Heart left ventricle (tissue), 16 donors: ENCODE measurements around the gene ADGRB2. TPM values are rescaled to one million over a fixed set of nuclear protein-coding genes. Genes with fewer than 3 reads are reported as not detected.

Source experiments
- ATAC-seq, 4 donors: fragments of 200-7000 bp; cut with Tn5 transposase; one replicate each; pipeline ENCODE4 v1.9.1; 2020 to 2022; ENCODE audit warnings: moderate library complexity in 4 of 4, mild to moderate bottlenecking in 3 of 4, moderate number of reproducible peaks in 1 of 4
- DNase-seq, 5 donors: peaks; one replicate each; pipeline ENCODE4 v3.0.0-alpha.2; 2020
- H3K27ac ChIP-seq, 12 donors: fragments of 200-600 bp; sonication (generic) in 4 of 12; one replicate each; pipeline versions ENCODE4 v1.5.0 to v1.8.0; 2016 to 2022; ENCODE audit warnings: mild to moderate bottlenecking in 2 of 12
- H3K27me3 ChIP-seq, 9 donors: fragments of 200-600 bp; sonication (generic) in 2 of 9; one replicate each; pipeline versions ENCODE4 v1.5.1 to v1.8.0; 2016 to 2022; ENCODE audit warnings: mild to moderate bottlenecking in 3 of 9
- H3K36me3 ChIP-seq, 9 donors: fragments of 200-600 bp; sonication (generic) in 2 of 9; one replicate each; pipeline versions ENCODE4 v1.5.0 to v1.8.0; 2018 to 2022; ENCODE audit warnings: mild to moderate bottlenecking in 2 of 9
- H3K4me1 ChIP-seq, 12 donors: fragments of 200-600 bp; sonication (generic) in 4 of 12; one replicate each; pipeline versions ENCODE4 v1.5.0 to v1.8.0; 2016 to 2022; ENCODE audit warnings: mild to moderate bottlenecking in 3 of 12
- H3K4me3 ChIP-seq, 12 donors: fragments of 200-600 bp; sonication (generic) in 4 of 12; one replicate each; pipeline versions ENCODE4 v1.5.0 to v1.8.0; 2017 to 2022; ENCODE audit warnings: mild to moderate bottlenecking in 9 of 12, moderate library complexity in 4 of 12
- H3K9me3 ChIP-seq, 12 donors: fragments of 200-600 bp; sonication (generic) in 4 of 12; one replicate each; pipeline versions ENCODE4 v1.5.0 to v1.8.0; 2016 to 2022; ENCODE audit warnings: mild to moderate bottlenecking in 1 of 12
- POLR2A ChIP-seq, 2 donors: fragments of 450-650 bp; IDR thresholded peaks; one replicate each; pipeline ENCODE4 v1.6.1; 2017; ENCODE audit warnings: antibody characterized with exemption in 2 of 2, mild to moderate bottlenecking in 2 of 2, moderate library complexity in 2 of 2
- WGBS, 4 donors: extraction: QIAGEN DNeasy Blood & Tissue Kit in 2 of 4; methylation state at CpG; one replicate each; pipeline versions ENCODE4 v1.1.5 to v1.1.7; 2013 to 2018; 5-methylcytosine and 5-hydroxymethylcytosine counted together
- intact Hi-C, 10 donors: fragments of 100-400 bp; cut with DNase I; formaldehyde crosslinking; loops; one replicate each; pipeline versions ENCODE4 v1.11.1 to v1.14.2; 2022
- polyA plus RNA-seq, 2 donors: library from polyadenylated mRNA; stranded (reverse); fragments of 200-250 nt; gene quantifications; one replicate each; pipeline ENCODE4 v1.2.3, GENCODE V29; 2013
- total RNA-seq, 9 donors: library from RNA; depleted of rRNA in 2 of 9; stranded (reverse); fragments of >200 nt in 2 of 9; fragmentation: NEBNext Ultra II Directional in 3 of 9; extraction: Animal tissue kit (Norgen Biotek cat#: 25700) in 3 of 9; gene quantifications; one replicate each; pipeline versions ENCODE4 v1.1.0 to v1.2.4, GENCODE V29; 2016 to 2023
- TF ChIP-seq, protein P1 (sequence below), 12 donors: fragments of 200-600 bp; sonication (generic) in 4 of 12; IDR thresholded peaks; one replicate each; pipeline versions ENCODE4 v1.5.0 to v1.8.0; 2018 to 2022; ENCODE audit warnings: antibody characterized with exemption in 12 of 12, mild to moderate bottlenecking in 5 of 12
- donor health status: ischemic (EF 13 %, LVEDD 7.1; RV severe dilation, severe dysfunction).
- donor health status: healthy with polysubstance abuse.
- donor health status: DM: no; HTN: yes; CAD: no.
- donor health status: DM: no; HTN: no; CAD: no.
- donor health status: ischemic (EF 25% LVEDD 6.9; RV normal size, moderate dysfunction).
- donor health status: ischemic (EF 25% LVEDD 5.7; RV mildly dilated, moderate dysfunction).
- donor health status: healthy.
- donor health status: DM: yes; HTN: yes; CAD: no.
- donor health status: ischemic (EF 35%, LVEDD 5.7; RV mildly dilated, moderate dysfunction).
- donor health status: nonischemic (EF 11% LVEDD 7.7; RV severe dilation, severe dysfunction).
- donor health status: DM: yes; HTN: yes; CAD: no.
- donor health status: PGD.
- donor health status: ischemic (EF 29% LVEDD 5.4; RV normal size, mild dysfunction).
- donor health status: nonischemic (EF 23%, LVEDD 6.1; RV moderate dilation, normal function).

The ADGRB2 gene
- total and polyA plus RNA-seq, 11 donors, result 1.1 to 18.5 (median 9.6) TPM

GRCh38 chr1:31753707-31754349 lies 10.3 kb downstream of the ADGRB2 start:
- peak overlapping the region in 10 of 12 donors; percentile 2 to 79 (median 33) for H3K27ac ChIP-seq
- no peak overlapping the region for H3K4me3 ChIP-seq
- H3K4me1 ChIP-seq, result peaks cover 0 to 68% (median 42%) of the 10 kb centered on the region in 12 donors
- WGBS, 4 donors, result 28 to 50% (median 41%) methylated on average over 9 of the region's 9 CpGs
- intact Hi-C loops, result loop anchor here in 1 of 10 donors (2.0 kb wide), 1 partner anchor 39 kb away; no protein-coding TSS in a partner anchor
- DNase-seq (peak in 4 of 5 donors; percentile 59 to 84 (median 68)), ATAC-seq (peak; percentile 45 to 75 (median 69))
- no peaks in the 10 kb centered on the region for H3K27me3 ChIP-seq
- no peak for TF ChIP-seq POLR2A (IDR thresholded peaks at IDR 0.05)
- TF ChIP-seq, protein P1, sequence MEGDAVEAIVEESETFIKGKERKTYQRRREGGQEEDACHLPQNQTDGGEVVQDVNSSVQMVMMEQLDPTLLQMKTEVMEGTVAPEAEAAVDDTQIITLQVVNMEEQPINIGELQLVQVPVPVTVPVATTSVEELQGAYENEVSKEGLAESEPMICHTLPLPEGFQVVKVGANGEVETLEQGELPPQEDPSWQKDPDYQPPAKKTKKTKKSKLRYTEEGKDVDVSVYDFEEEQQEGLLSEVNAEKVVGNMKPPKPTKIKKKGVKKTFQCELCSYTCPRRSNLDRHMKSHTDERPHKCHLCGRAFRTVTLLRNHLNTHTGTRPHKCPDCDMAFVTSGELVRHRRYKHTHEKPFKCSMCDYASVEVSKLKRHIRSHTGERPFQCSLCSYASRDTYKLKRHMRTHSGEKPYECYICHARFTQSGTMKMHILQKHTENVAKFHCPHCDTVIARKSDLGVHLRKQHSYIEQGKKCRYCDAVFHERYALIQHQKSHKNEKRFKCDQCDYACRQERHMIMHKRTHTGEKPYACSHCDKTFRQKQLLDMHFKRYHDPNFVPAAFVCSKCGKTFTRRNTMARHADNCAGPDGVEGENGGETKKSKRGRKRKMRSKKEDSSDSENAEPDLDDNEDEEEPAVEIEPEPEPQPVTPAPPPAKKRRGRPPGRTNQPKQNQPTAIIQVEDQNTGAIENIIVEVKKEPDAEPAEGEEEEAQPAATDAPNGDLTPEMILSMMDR (IDR thresholded peaks at IDR 0.05), result no peak
- no peaks in the 10 kb centered on the region for H3K9me3 ChIP-seq
- H3K36me3 ChIP-seq, result no peaks in the 10 kb centered on the region

- intact Hi-C loops, result loop anchor here in 1 of 10 donors (2.0 kb wide), 1 partner anchor 38 kb away; no protein-coding TSS in a partner anchor
- ATAC-seq (peak in 1 of 4 donors; percentile 30), DNase-seq (no peak)
- Histone ChIP-seq H3K27ac (peak overlapping the region in 9 of 12 donors; percentile 2 to 79 (median 39)), H3K9me3 (no peaks in the 10 kb centered on the region), H3K4me3 (no peak overlapping the region), H3K27me3 (no peaks in the 10 kb centered on the region), H3K4me1 (peaks cover 0 to 73% (median 42%) of the 10 kb centered on the region in 12 donors), H3K36me3 (no peaks in the 10 kb centered on the region)
- TF ChIP-seq POLR2A (IDR thresholded peaks at IDR 0.05), result no peak
- TF ChIP-seq, protein P1 (IDR thresholded peaks at IDR 0.05), result no peak
- WGBS, 4 donors, result 66 to 72% (median 69%) methylated on average over 12 of the region's 12 CpGs
Observed at GRCh38 chr1:31752952-31753475, 11.1 kb downstream of the ADGRB2 start.

- H3K27me3 ChIP-seq, result no peaks in the 10 kb centered on the region
- ATAC-seq (no peak), DNase-seq (no peak)
- H3K4me3 ChIP-seq, result no peak overlapping the region
- peaks cover 0 to 75% (median 42%) of the 10 kb centered on the region in 12 donors for H3K4me1 ChIP-seq
- 29 to 60% (median 37%) methylated on average over 4 to 7 of the region's 7 CpGs for WGBS, 4 donors
- no peaks in the 10 kb centered on the region for H3K36me3 ChIP-seq
- intact Hi-C loops, result loop anchor here in 1 of 10 donors (2.0 kb wide), 1 partner anchor 37 kb away; no protein-coding TSS in a partner anchor
- H3K9me3 ChIP-seq, result no peaks in the 10 kb centered on the region
- TF ChIP-seq POLR2A (IDR thresholded peaks at IDR 0.05), result no peak
- TF ChIP-seq, protein P1 (IDR thresholded peaks at IDR 0.05), result no peak
- H3K27ac ChIP-seq, result peak overlapping the region in 3 of 12 donors; percentile 9 to 79 (median 28)
Observed at GRCh38 chr1:31752258-31752657, 11.9 kb downstream of the ADGRB2 start.

DNA sequence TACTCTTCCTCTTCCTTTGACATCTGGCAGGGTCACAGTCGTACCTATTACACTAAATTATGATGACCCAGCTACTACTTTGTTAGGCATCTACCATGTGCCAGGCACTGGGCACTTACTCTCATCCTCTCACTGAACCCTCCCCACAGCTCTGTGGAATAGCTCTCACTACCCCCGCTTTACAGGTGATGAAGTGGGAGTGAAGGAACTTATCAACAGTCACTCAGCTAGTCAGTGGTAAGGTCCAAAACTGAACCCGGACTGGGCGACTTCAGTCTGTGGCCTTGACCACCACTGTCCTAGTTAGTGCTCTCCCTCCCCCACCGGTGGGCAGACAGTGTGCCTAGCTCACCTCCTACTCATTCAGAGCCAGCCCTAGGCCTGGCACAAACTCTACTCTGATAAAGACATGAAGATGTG lies 12.3 kb downstream of the ADGRB2 start:
- Histone ChIP-seq H3K27ac (peak overlapping the region in 3 of 12 donors; percentile 9 to 79 (median 28)), H3K4me3 (no peak overlapping the region), H3K36me3 (no peaks in the 10 kb centered on the region), H3K27me3 (no peaks in the 10 kb centered on the region), H3K9me3 (no peaks in the 10 kb centered on the region), H3K4me1 (peaks cover 0 to 79% (median 42%) of the 10 kb centered on the region in 12 donors)
- peak in 2 of 5 donors; percentile 59 to 65 for DNase-seq
- intact Hi-C loops, result loop anchor here in 1 of 10 donors (2.0 kb wide), 1 partner anchor 37 kb away; no protein-coding TSS in a partner anchor
- peak; percentile 21 to 58 (median 42) for ATAC-seq
- TF ChIP-seq, protein P1 (IDR thresholded peaks at IDR 0.05), result no peak
- no peak for TF ChIP-seq POLR2A (IDR thresholded peaks at IDR 0.05)
- 33 to 59% (median 45%) methylated on average over 2 to 5 of the region's 5 CpGs for WGBS, 4 donors
